ENCODE data around the gene ADAT2.

The ADAT2 gene

GRCh38 chr6:143399176-143399575 is 51.3 kb downstream of the ADAT2 start:
- no peak for DNase-seq (ENCODE audit: insufficient read length, low spot score)
- FAIRE-seq, result no peak

GRCh38 chr6:143397227-143398222 is 53.0 kb downstream of the ADAT2 start:
- DNase-seq (ENCODE audit: insufficient read length, low spot score), result peak; percentile 65
- no peak for FAIRE-seq

DNA sequence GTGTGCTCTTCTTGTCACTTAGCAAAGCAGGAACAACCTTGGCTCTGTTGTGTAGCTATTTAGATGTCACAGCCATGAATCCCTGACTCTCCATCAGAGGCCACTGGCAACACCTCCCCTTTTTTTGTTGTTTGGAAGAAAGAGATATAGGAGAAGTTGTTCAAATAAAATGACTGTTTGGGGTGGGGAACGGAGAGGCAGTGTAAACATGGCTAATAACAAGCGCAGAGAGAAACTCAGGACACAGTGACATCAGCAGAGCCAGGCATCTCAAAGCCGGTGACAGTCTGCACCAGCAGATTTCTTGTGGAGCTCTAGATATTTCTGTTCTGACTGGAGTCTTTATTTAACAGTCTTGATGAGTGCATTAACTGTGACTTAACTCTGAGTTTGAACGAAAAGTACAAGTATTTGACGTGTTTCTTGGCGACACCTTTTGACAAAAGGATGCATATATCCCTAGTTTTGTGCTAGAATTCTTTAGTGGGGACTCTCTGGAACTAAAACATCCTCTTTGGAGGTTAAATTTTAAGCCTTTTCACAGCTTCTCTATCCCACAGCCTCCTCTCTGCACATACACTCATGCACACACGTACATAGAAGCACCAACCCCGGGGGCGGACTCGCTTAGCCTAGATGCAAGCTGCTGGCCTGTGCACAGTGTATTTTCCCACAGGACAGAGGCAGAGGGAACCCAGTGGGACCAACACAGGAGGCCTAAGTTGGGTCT is 53.8 kb downstream of the ADAT2 start:
- no peak for FAIRE-seq
- DNase-seq (ENCODE audit: insufficient read length, low spot score), result no peak

- DNase-seq (ENCODE audit: insufficient read length, low spot score) (no peak), FAIRE-seq (no peak)
These were observed 54.8 kb downstream of the ADAT2 start for GRCh38 chr6:143395699-143396098.

GRCh38 chr6:143394389-143394788 is 56.1 kb downstream of the ADAT2 start:
- DNase-seq (ENCODE audit: insufficient read length, low spot score), result no peak
- no peak for FAIRE-seq

DNA sequence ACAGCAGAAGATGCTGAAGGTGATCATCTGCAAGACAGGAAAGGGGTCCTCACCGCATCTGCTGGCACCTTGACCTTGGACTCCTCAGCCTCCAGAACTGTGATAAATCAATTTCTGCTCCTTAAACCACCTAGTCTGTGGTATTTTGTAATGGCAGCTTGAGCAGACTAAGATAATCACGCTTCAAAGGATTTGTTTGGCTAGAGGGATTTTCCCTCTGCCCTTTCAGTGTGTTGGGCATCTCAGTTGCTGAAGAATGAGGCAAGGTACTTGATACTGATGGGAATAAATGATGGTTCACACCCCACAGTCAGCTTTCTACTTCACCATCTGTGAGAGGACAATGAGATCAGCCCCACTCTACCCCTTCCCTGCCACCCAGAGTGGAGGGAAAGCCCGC is 60.2 kb downstream of the ADAT2 start:
- DNase-seq (ENCODE audit: insufficient read length, low spot score), result no peak

GRCh38 chr6:143385636-143386035 is 64.9 kb downstream of the ADAT2 start:
- DNase-seq (ENCODE audit: insufficient read length, low spot score), result no peak
- no peak for FAIRE-seq

More for the DNA sequence above, 60.2 kb downstream of the ADAT2 start:
- FAIRE-seq, result no peak

DNA sequence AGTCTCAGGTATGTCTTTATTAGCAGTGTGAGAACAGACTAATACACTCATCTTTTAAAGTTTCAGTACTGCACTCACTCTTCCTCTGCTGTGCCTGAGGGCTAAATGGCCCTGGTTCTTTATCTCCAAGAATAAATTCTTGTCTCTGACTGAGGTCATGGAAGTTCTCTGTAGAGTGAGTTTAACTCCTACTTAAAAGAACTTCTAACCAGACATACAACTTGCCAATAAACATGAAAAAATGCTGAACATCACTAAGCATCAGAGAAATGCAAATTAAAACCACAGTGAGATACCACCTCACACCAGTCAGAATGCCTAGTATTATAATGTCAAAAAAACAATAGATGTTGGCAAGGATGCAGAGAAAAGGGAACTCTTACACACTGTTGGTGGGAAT is 73.6 kb downstream of the ADAT2 start:
- FAIRE-seq (no peak), DNase-seq (ENCODE audit: insufficient read length, low spot score) (no peak)

DNA sequence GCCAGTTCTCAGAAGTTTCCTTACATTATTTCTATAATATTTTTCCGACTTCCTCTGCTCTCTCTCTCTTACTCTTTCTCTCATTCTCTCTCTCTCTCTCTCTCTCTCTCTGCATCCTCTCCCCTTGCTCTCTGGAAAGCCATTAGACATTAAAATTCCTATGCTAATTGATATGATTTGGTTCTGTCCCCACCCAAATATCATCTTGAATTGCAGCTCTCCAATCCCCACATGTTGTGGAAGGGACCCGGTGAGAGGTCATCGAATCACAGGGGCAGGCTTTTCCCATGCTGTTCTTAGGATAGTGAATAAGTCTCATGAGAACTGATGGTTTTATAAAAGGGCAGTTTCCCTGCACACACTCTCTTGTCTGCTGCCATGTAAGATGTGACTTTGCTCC is 74.1 kb downstream of the ADAT2 start:
- no peak for FAIRE-seq
- DNase-seq (ENCODE audit: insufficient read length, low spot score), result no peak

DNA sequence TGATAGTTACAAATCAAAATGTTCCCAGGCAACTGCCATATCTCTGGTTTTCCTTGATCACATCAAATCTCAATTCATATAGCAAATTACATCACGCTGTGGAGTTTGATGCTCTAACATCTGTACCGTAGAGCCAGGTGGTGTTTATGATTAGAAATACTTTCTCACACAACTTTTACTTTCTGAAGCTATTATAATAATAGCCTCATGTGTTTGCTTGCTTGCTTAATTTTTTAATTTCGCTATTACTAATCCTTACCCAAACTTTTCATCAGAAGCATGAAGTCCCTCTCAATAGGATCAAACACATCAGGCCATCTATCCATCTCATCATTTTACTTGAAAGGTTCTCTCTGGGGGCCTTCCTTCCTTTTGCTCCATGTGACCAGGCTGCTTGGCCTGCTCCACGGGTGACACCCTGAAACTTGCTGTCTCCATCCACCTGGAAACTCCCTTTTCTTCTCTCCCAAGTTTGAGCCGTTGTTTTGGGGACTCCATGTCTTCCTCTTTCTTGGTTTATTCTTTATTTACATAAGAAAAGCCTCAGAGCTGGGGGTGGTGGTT is 75.4 kb downstream of the ADAT2 start:
- FAIRE-seq (no peak), DNase-seq (ENCODE audit: insufficient read length, low spot score) (no peak)

GRCh38 chr6:143374014-143374413 is 76.5 kb downstream of the ADAT2 start:
- DNase-seq (ENCODE audit: insufficient read length, low spot score), result no peak
- FAIRE-seq, result no peak

All from HTR-8/SVneo (cell line).